WTC11 (cell line): Measurements from ENCODE around the gene CPPED1. TPM values are rescaled to one million over a fixed set of nuclear protein-coding genes. Genes with fewer than 3 reads are reported as not detected.

ENCODE experiments used
- ATAC-seq: fragments of 200-7000 bp; cut with Tn5 transposase; 2 replicates; pipeline ENCODE4 v1.10.0; 2021; ENCODE audit warnings: mild to moderate bottlenecking, moderate library complexity
- CTCF ChIA-PET: fragments of 300-600 bp; sonication (Branson Sonifier 250); formaldehyde crosslinking; loops from one replicate; lab custom pipeline; 2021; ENCODE audit warnings: antibody characterized with exemption; lab: Charles Lee
- POLR2A ChIA-PET: fragments of 350-600 bp; sonication (Branson Sonifier 250); formaldehyde crosslinking; loops from one replicate; lab custom pipeline; 2021; ENCODE audit warnings: antibody characterized with exemption; lab: Charles Lee
- DNase-seq: peaks from one replicate; pipeline ENCODE4 v3.0.0; 2021; ENCODE audit warnings: low spot score
- H3K27ac Mint-ChIP-seq: 2 replicates; pipeline ENCODE4 v1.8.0; 2021; ENCODE audit warnings: mixed read lengths
- H3K27me3 Mint-ChIP-seq: 2 replicates; pipeline ENCODE4 v1.8.0; 2021; ENCODE audit warnings: low read depth, mild to moderate bottlenecking, moderate library complexity, mixed read lengths
- H3K36me3 Mint-ChIP-seq: 2 replicates; pipeline ENCODE4 v1.8.0; 2021; ENCODE audit warnings: mixed read lengths
- H3K4me1 Mint-ChIP-seq: 2 replicates; pipeline ENCODE4 v1.8.0; 2022; ENCODE audit warnings: mixed read lengths
- H3K4me3 Mint-ChIP-seq: 2 replicates; pipeline ENCODE4 v1.8.0; 2021; ENCODE audit warnings: mild to moderate bottlenecking, moderate library complexity, mixed read lengths
- H3K9me3 Mint-ChIP-seq: 2 replicates; pipeline ENCODE4 v1.8.0; 2021; ENCODE audit warnings: mixed read lengths
- ATF1 ChIP-seq: sonication (generic); formaldehyde crosslinking; IDR thresholded peaks from 2 replicates; pipeline ENCODE4 v1.8.1; 2023; ENCODE audit warnings: mild to moderate bottlenecking, moderate library complexity, missing genetic modification reagents
- ESRRA ChIP-seq: sonication (generic); formaldehyde crosslinking; IDR thresholded peaks from 2 replicates; pipeline ENCODE4 v1.8.1; 2022; ENCODE audit warnings: mild to moderate bottlenecking, missing genetic modification reagents, borderline replicate concordance
- FOXK1 ChIP-seq: sonication (generic); formaldehyde crosslinking; IDR thresholded peaks from 2 replicates; pipeline ENCODE4 v1.8.0; 2022; ENCODE audit warnings: mild to moderate bottlenecking, moderate library complexity, missing genetic modification reagents
- GRHL2 ChIP-seq: fragments of 250-450 bp; sonication (Bioruptor Pico); IDR thresholded peaks from 2 replicates; pipeline ENCODE4 v1.8.0; 2022; ENCODE audit warnings: mild to moderate bottlenecking, moderate library complexity; ENCODE audit not compliant: insufficient replicate concordance, severe bottlenecking
- JAZF1 ChIP-seq: fragments of 250-450 bp; sonication (Bioruptor Pico); IDR thresholded peaks from 2 replicates; pipeline ENCODE4 v1.9.0; 2021; ENCODE audit warnings: moderate library complexity, mild to moderate bottlenecking, inconsistent platforms
- NFYB ChIP-seq: sonication (generic); formaldehyde crosslinking; conservative IDR thresholded peaks from 2 replicates; pipeline ENCODE4 v1.8.0; 2022; ENCODE audit warnings: low read depth, missing genetic modification reagents
- PRRX2 ChIP-seq: fragments of 250-450 bp; sonication (Bioruptor Pico); IDR thresholded peaks from 2 replicates; pipeline ENCODE4 v1.8.0; 2021; ENCODE audit warnings: mild to moderate bottlenecking
- SP1 ChIP-seq: sonication (generic); formaldehyde crosslinking; conservative IDR thresholded peaks from 2 replicates; pipeline ENCODE4 v1.8.1; 2022; ENCODE audit warnings: missing genetic modification reagents
- ZBTB21 ChIP-seq: sonication (generic); formaldehyde crosslinking; IDR thresholded peaks from 2 replicates; pipeline ENCODE4 v1.8.1; 2023; ENCODE audit warnings: mild to moderate bottlenecking, missing genetic modification reagents, borderline replicate concordance
- ZNF138 ChIP-seq: sonication (generic); formaldehyde crosslinking; conservative IDR thresholded peaks from 2 replicates; pipeline ENCODE4 v1.8.1; 2022; ENCODE audit warnings: mild to moderate bottlenecking, moderate library complexity, missing genetic modification reagents
- ZNF416 ChIP-seq: fragments of 250-450 bp; sonication (Bioruptor Pico); IDR thresholded peaks from 2 replicates; pipeline ENCODE4 v1.9.0; 2021; ENCODE audit warnings: mild to moderate bottlenecking, inconsistent platforms
- ZNF423 ChIP-seq: fragments of 250-450 bp; sonication (Bioruptor Pico); IDR thresholded peaks from 2 replicates; pipeline ENCODE4 v2.1.2; 2022; ENCODE audit warnings: mild to moderate bottlenecking, moderate library complexity
- total RNA-seq: library from RNA; stranded (reverse); gene quantifications from 3 replicates; pipeline ENCODE4 v1.2.3, GENCODE V29; 2021
- TF ChIP-seq, protein P1 (sequence below): sonication (generic); formaldehyde crosslinking; IDR thresholded peaks from 2 replicates; pipeline ENCODE4 v1.8.1; 2022; ENCODE audit warnings: missing genetic modification reagents, borderline replicate concordance
- TF ChIP-seq, protein P2 (sequence below): sonication (generic); formaldehyde crosslinking; IDR thresholded peaks from 2 replicates; pipeline ENCODE4 v1.8.1; 2022; ENCODE audit warnings: mild to moderate bottlenecking, moderate library complexity, missing genetic modification reagents
- TF ChIP-seq, protein P3 (sequence below): fragments of 250-450 bp; sonication (Bioruptor Pico); IDR thresholded peaks from 2 replicates; pipeline ENCODE4 v1.9.0; 2021; ENCODE audit warnings: mild to moderate bottlenecking
- TF ChIP-seq, protein P4 (sequence below): sonication (generic); formaldehyde crosslinking; IDR thresholded peaks from 2 replicates; pipeline ENCODE4 v1.8.1; 2023; ENCODE audit warnings: mild to moderate bottlenecking, moderate library complexity, missing genetic modification reagents
- TF ChIP-seq, protein P5 (sequence below): sonication (generic); formaldehyde crosslinking; conservative IDR thresholded peaks from 2 replicates; pipeline ENCODE4 v1.8.1; 2023; ENCODE audit warnings: mild to moderate bottlenecking, low read depth, missing genetic modification reagents, moderate library complexity
- TF ChIP-seq, protein P6 (sequence below): fragments of 250-450 bp; sonication (Bioruptor Pico); IDR thresholded peaks from 2 replicates; pipeline ENCODE4 v1.9.0; 2021; ENCODE audit warnings: mild to moderate bottlenecking
- TF ChIP-seq, protein P7 (sequence below): sonication (generic); formaldehyde crosslinking; IDR thresholded peaks from 2 replicates; pipeline ENCODE4 v1.8.0; 2023; ENCODE audit warnings: mild to moderate bottlenecking, missing genetic modification reagents

Gene CPPED1
- total RNA-seq, 1 experiment from 2014 or later = 8.8 TPM

DNA sequence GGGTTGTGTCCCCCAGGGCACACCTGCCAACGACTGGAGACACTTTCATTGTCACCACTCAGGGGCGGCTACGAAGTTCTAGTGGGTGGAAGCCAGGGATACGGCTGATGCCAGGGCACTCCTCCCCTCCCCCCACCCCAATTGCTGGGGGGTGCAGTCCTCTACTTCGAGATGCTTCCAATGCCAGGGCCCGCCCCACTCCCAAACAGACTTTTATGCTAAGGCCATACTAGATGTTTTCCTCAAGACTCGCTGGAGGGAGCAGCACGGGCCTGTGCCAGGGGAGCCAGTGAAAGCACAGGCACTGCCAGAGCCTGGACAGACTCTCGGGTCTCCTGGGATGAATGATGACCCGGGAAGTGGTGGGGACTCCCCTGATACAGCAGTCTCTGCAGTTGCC, 178.0 kb downstream of the CPPED1 start (continued):
- TF ChIP-seq ZNF423 (CRISPR knock-in tag) (no peak), ZNF416 (no peak)
- TF ChIP-seq, protein P1, sequence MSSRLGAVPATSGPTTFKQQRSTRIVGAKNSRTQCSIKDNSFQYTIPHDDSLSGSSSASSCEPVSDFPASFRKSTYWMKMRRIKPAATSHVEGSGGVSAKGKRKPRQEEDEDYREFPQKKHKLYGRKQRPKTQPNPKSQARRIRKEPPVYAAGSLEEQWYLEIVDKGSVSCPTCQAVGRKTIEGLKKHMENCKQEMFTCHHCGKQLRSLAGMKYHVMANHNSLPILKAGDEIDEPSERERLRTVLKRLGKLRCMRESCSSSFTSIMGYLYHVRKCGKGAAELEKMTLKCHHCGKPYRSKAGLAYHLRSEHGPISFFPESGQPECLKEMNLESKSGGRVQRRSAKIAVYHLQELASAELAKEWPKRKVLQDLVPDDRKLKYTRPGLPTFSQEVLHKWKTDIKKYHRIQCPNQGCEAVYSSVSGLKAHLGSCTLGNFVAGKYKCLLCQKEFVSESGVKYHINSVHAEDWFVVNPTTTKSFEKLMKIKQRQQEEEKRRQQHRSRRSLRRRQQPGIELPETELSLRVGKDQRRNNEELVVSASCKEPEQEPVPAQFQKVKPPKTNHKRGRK (CRISPR knock-in tag) = no peak
- TF ChIP-seq, protein P2, sequence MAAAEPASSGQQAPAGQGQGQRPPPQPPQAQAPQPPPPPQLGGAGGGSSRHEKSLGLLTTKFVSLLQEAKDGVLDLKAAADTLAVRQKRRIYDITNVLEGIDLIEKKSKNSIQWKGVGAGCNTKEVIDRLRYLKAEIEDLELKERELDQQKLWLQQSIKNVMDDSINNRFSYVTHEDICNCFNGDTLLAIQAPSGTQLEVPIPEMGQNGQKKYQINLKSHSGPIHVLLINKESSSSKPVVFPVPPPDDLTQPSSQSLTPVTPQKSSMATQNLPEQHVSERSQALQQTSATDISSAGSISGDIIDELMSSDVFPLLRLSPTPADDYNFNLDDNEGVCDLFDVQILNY (CRISPR knock-in tag) = no peak
- TF ChIP-seq, protein P3, sequence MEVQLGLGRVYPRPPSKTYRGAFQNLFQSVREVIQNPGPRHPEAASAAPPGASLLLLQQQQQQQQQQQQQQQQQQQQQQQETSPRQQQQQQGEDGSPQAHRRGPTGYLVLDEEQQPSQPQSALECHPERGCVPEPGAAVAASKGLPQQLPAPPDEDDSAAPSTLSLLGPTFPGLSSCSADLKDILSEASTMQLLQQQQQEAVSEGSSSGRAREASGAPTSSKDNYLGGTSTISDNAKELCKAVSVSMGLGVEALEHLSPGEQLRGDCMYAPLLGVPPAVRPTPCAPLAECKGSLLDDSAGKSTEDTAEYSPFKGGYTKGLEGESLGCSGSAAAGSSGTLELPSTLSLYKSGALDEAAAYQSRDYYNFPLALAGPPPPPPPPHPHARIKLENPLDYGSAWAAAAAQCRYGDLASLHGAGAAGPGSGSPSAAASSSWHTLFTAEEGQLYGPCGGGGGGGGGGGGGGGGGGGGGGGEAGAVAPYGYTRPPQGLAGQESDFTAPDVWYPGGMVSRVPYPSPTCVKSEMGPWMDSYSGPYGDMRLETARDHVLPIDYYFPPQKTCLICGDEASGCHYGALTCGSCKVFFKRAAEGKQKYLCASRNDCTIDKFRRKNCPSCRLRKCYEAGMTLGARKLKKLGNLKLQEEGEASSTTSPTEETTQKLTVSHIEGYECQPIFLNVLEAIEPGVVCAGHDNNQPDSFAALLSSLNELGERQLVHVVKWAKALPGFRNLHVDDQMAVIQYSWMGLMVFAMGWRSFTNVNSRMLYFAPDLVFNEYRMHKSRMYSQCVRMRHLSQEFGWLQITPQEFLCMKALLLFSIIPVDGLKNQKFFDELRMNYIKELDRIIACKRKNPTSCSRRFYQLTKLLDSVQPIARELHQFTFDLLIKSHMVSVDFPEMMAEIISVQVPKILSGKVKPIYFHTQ = no peak

DNA sequence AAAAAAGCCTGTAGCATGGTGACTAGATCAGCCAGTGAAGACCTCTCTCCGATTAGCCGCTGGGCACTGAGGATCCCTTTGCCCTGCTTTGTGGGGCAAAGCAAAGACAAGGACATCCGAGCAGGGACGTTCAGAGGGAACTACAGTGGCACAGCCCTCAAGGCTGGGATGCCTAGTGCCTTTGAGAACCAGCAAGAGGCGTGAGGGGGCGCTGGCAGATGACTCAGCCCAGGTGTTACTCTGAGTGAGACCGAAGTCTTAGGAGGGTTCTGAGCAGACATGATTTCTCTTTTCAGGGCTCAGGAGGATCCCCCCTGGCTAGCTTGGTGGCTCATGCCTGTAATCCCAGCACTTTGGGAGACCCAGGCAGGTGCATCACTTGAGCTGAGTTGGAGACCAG, 178.6 kb downstream of the CPPED1 start:
- ChIA-PET CTCF (interaction anchor here (0.7 kb wide), 1 partner anchor 136 kb away, joined by 3 read pairs; no protein-coding TSS in a partner anchor), POLR2A (no interaction called here)
- Mint-ChIP-seq H3K27me3 (no peaks in the 10 kb centered on the region), H3K36me3 (no peaks in the 10 kb centered on the region), H3K27ac (no peak overlapping the region), H3K9me3 (no peaks in the 10 kb centered on the region), H3K4me3 (no peak overlapping the region), H3K4me1 (no peaks in the 10 kb centered on the region)
- ATAC-seq = peak; percentile 65
- no peak for TF ChIP-seq ZBTB21 (CRISPR knock-in tag)
- TF ChIP-seq PRRX2 (CRISPR knock-in tag) = no peak
- no peak for TF ChIP-seq ZNF416
- no peak for TF ChIP-seq NFYB (CRISPR knock-in tag)
- TF ChIP-seq, protein P4, sequence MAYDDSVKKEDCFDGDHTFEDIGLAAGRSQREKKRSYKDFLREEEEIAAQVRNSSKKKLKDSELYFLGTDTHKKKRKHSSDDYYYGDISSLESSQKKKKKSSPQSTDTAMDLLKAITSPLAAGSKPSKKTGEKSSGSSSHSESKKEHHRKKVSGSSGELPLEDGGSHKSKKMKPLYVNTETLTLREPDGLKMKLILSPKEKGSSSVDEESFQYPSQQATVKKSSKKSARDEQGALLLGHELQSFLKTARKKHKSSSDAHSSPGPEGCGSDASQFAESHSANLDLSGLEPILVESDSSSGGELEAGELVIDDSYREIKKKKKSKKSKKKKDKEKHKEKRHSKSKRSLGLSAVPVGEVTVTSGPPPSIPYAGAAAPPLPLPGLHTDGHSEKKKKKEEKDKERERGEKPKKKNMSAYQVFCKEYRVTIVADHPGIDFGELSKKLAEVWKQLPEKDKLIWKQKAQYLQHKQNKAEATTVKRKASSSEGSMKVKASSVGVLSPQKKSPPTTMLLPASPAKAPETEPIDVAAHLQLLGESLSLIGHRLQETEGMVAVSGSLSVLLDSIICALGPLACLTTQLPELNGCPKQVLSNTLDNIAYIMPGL = no peak
- TF ChIP-seq ZNF138 (CRISPR knock-in tag) = no peak
- TF ChIP-seq GRHL2 (CRISPR knock-in tag) = no peak
- no peak for TF ChIP-seq JAZF1 (CRISPR knock-in tag)
- no peak for TF ChIP-seq ESRRA (CRISPR knock-in tag)
- no peak for TF ChIP-seq ATF1 (CRISPR knock-in tag)
- no peak for TF ChIP-seq SP1 (CRISPR knock-in tag)
- TF ChIP-seq, protein P5, sequence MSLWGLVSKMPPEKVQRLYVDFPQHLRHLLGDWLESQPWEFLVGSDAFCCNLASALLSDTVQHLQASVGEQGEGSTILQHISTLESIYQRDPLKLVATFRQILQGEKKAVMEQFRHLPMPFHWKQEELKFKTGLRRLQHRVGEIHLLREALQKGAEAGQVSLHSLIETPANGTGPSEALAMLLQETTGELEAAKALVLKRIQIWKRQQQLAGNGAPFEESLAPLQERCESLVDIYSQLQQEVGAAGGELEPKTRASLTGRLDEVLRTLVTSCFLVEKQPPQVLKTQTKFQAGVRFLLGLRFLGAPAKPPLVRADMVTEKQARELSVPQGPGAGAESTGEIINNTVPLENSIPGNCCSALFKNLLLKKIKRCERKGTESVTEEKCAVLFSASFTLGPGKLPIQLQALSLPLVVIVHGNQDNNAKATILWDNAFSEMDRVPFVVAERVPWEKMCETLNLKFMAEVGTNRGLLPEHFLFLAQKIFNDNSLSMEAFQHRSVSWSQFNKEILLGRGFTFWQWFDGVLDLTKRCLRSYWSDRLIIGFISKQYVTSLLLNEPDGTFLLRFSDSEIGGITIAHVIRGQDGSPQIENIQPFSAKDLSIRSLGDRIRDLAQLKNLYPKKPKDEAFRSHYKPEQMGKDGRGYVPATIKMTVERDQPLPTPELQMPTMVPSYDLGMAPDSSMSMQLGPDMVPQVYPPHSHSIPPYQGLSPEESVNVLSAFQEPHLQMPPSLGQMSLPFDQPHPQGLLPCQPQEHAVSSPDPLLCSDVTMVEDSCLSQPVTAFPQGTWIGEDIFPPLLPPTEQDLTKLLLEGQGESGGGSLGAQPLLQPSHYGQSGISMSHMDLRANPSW (CRISPR knock-in tag) = no peak
- TF ChIP-seq, protein P6, sequence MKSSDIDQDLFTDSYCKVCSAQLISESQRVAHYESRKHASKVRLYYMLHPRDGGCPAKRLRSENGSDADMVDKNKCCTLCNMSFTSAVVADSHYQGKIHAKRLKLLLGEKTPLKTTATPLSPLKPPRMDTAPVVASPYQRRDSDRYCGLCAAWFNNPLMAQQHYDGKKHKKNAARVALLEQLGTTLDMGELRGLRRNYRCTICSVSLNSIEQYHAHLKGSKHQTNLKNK (CRISPR knock-in tag) = no peak
- no peak for TF ChIP-seq FOXK1 (CRISPR knock-in tag)
- TF ChIP-seq, protein P7, sequence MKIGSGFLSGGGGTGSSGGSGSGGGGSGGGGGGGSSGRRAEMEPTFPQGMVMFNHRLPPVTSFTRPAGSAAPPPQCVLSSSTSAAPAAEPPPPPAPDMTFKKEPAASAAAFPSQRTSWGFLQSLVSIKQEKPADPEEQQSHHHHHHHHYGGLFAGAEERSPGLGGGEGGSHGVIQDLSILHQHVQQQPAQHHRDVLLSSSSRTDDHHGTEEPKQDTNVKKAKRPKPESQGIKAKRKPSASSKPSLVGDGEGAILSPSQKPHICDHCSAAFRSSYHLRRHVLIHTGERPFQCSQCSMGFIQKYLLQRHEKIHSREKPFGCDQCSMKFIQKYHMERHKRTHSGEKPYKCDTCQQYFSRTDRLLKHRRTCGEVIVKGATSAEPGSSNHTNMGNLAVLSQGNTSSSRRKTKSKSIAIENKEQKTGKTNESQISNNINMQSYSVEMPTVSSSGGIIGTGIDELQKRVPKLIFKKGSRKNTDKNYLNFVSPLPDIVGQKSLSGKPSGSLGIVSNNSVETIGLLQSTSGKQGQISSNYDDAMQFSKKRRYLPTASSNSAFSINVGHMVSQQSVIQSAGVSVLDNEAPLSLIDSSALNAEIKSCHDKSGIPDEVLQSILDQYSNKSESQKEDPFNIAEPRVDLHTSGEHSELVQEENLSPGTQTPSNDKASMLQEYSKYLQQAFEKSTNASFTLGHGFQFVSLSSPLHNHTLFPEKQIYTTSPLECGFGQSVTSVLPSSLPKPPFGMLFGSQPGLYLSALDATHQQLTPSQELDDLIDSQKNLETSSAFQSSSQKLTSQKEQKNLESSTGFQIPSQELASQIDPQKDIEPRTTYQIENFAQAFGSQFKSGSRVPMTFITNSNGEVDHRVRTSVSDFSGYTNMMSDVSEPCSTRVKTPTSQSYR (CRISPR knock-in tag) = no peak
- no peak for DNase-seq
